Endodermal cell (in vitro differentiated cells): ENCODE results near the gene SREBF1. TPM values are rescaled to one million over a fixed set of nuclear protein-coding genes. Genes with fewer than 3 reads are reported as not detected.

Source experiments
- DNase-seq: peaks from one replicate; pipeline ENCODE4 v3.0.0-alpha.2; 2017
- H3K27ac ChIP-seq: 2 replicates; pipeline ENCODE4 v1.5.1; 2013; ENCODE audit warnings: mild to moderate bottlenecking, low read depth, low read length, moderate library complexity
- H3K27me3 ChIP-seq: 2 replicates; pipeline ENCODE4 v1.6.1; 2013; ENCODE audit warnings: mild to moderate bottlenecking, low read length, moderate library complexity; ENCODE audit not compliant: insufficient read depth, control insufficient read depth, poor library complexity, severe bottlenecking
- H3K36me3 ChIP-seq: 2 replicates; pipeline ENCODE4 v1.7.0; 2013; ENCODE audit warnings: mild to moderate bottlenecking, low read length, moderate library complexity; ENCODE audit not compliant: control insufficient read depth, insufficient read depth
- H3K4me1 ChIP-seq: one replicate; pipeline ENCODE4 v1.7.0; 2013; ENCODE audit warnings: low read length; ENCODE audit not compliant: control insufficient read depth, insufficient read depth
- H3K4me3 ChIP-seq: 2 replicates; pipeline ENCODE4 v1.5.1; 2013; ENCODE audit warnings: mild to moderate bottlenecking, low read length, moderate library complexity
- H3K9ac ChIP-seq: 2 replicates; pipeline ENCODE4 v1.6.1; 2013; ENCODE audit warnings: mild to moderate bottlenecking, low read length, moderate library complexity; ENCODE audit not compliant: poor library complexity, severe bottlenecking; ENCODE audit errors: extremely low read depth
- H3K9me3 ChIP-seq: 2 replicates; pipeline ENCODE4 v1.6.1; 2013; ENCODE audit warnings: mild to moderate bottlenecking, low read length, moderate library complexity; ENCODE audit not compliant: control insufficient read depth
- H3K27ac Mint-ChIP-seq: 2 replicates; pipeline ENCODE4 v1.8.0; 2020; ENCODE audit warnings: mixed read lengths
- H3K27me3 Mint-ChIP-seq: 2 replicates; pipeline ENCODE4 v1.8.0; 2021; ENCODE audit warnings: mild to moderate bottlenecking, mixed read lengths; ENCODE audit not compliant: insufficient read depth
- H3K36me3 Mint-ChIP-seq: 2 replicates; pipeline ENCODE4 v1.8.0; 2020; ENCODE audit warnings: low read depth, mixed read lengths
- H3K4me1 Mint-ChIP-seq: 2 replicates; pipeline ENCODE4 v1.8.0; 2020; ENCODE audit warnings: mixed read lengths
- H3K4me3 Mint-ChIP-seq: 2 replicates; pipeline ENCODE4 v1.8.0; 2020; ENCODE audit warnings: mild to moderate bottlenecking, moderate library complexity, mixed read lengths
- H3K9me3 Mint-ChIP-seq: 2 replicates; pipeline ENCODE4 v1.8.0; 2020; ENCODE audit warnings: mild to moderate bottlenecking, mixed read lengths
- CTCF ChIP-seq: fragments of 200-600 bp; sonication (generic); conservative IDR thresholded peaks from 2 replicates; pipeline ENCODE4 v1.5.0; 2021; ENCODE audit warnings: antibody characterized with exemption, mild to moderate bottlenecking
- WGBS, 2 experiments: methylation state at CpG; one replicate each; pipeline versions ENCODE4 v1.1.5 to v1.1.7; 2013; ENCODE audit warnings: missing lambda C conversion rate in 2 of 2, mixed read lengths in 1 of 2; ENCODE audit not compliant: insufficient coverage in 1 of 2, insufficient read length in 1 of 2; 5-methylcytosine and 5-hydroxymethylcytosine counted together
- total RNA-seq, 2 donors: library from RNA; stranded (reverse); fragmentation: NEBNext Ultra II Directional in 1 of 2; extraction: Animal tissue kit (Norgen Biotek cat#: 25700) in 1 of 2; gene quantifications; 2 replicates in 1 of 2; 3 replicates in 1 of 2; pipeline ENCODE4 v1.2.1, GENCODE V29; 2021

SREBF1 gene
- total RNA-seq, 2 donors from 2014 or later: 39.0 to 58.2 TPM

- Mint-ChIP-seq H3K27me3 (peaks cover 3% of the 10 kb centered on the region), H3K4me3 (no peak overlapping the region)
- no peak overlapping the region for H3K27ac ChIP-seq
These were observed 49.2 kb downstream of the SREBF1 start for GRCh38 chr17:17787568-17787967.

GRCh38 chr17:17786998-17787397 is 49.8 kb downstream of the SREBF1 start:
- no peaks in the 10 kb centered on the region for H3K9me3 ChIP-seq
- H3K4me1 ChIP-seq: peaks cover 35% of the 10 kb centered on the region
- WGBS, 2 experiments: 85% methylated on average over 2 of the region's 2 CpGs; no CpG with 5 or more reads in 1 of the 2 experiments
- no peak overlapping the region for H3K4me3 Mint-ChIP-seq
- no peak for TF ChIP-seq CTCF
- H3K27ac ChIP-seq: no peak overlapping the region
- no peaks in the 10 kb centered on the region for H3K36me3 ChIP-seq
- no peak overlapping the region for H3K9ac ChIP-seq
- no peaks in the 10 kb centered on the region for H3K27me3 ChIP-seq
- peaks cover 46% of the 10 kb centered on the region for H3K4me1 Mint-ChIP-seq
- no peak for DNase-seq
- no peaks in the 10 kb centered on the region for H3K36me3 Mint-ChIP-seq
- H3K27me3 Mint-ChIP-seq: peaks cover 3% of the 10 kb centered on the region
- H3K9me3 Mint-ChIP-seq: no peaks in the 10 kb centered on the region
- no peak overlapping the region for H3K27ac Mint-ChIP-seq
- H3K4me3 ChIP-seq: no peak overlapping the region

More at GRCh38 chr17:17787568-17787967, 49.2 kb downstream of the SREBF1 start:
- no peaks in the 10 kb centered on the region for H3K9me3 Mint-ChIP-seq
- H3K27ac Mint-ChIP-seq: no peak overlapping the region
- WGBS, 2 experiments: 87 to 100% methylated on average over 1 to 7 of the region's 7 CpGs
- no peaks in the 10 kb centered on the region for H3K36me3 ChIP-seq
- no peaks in the 10 kb centered on the region for H3K36me3 Mint-ChIP-seq
- no peaks in the 10 kb centered on the region for H3K9me3 ChIP-seq
- H3K4me3 ChIP-seq: no peak overlapping the region
- H3K27me3 ChIP-seq: no peaks in the 10 kb centered on the region
- H3K4me1 ChIP-seq: peaks cover 35% of the 10 kb centered on the region
- no peak for TF ChIP-seq CTCF
- no peak overlapping the region for H3K9ac ChIP-seq
- DNase-seq: no peak
- H3K4me1 Mint-ChIP-seq: peaks cover 49% of the 10 kb centered on the region

GRCh38 chr17:17785407-17785806 is 51.4 kb downstream of the SREBF1 start:
- peaks cover 38% of the 10 kb centered on the region for H3K4me1 ChIP-seq
- Mint-ChIP-seq H3K4me1 (peaks cover 51% of the 10 kb centered on the region), H3K9me3 (no peaks in the 10 kb centered on the region)

More at GRCh38 chr17:17785407-17785806, 51.4 kb downstream of the SREBF1 start:
- H3K27me3 ChIP-seq: no peaks in the 10 kb centered on the region
- H3K36me3 ChIP-seq: no peaks in the 10 kb centered on the region
- Mint-ChIP-seq H3K36me3 (no peaks in the 10 kb centered on the region), H3K27me3 (peaks cover 3% of the 10 kb centered on the region), H3K4me3 (no peak overlapping the region), H3K27ac (no peak overlapping the region)
- H3K4me3 ChIP-seq: no peak overlapping the region
- H3K9ac ChIP-seq: no peak overlapping the region
- DNase-seq: no peak
- no peak for TF ChIP-seq CTCF
- H3K27ac ChIP-seq: no peak overlapping the region
- WGBS, 2 experiments: 85 to 95% methylated on average over 8 to 11 of the region's 11 CpGs
- H3K9me3 ChIP-seq: no peaks in the 10 kb centered on the region
